SU-DHL-6 (cell line): ENCODE measurements around the gene ARMC3.

Experiments
- CTCF ChIP-seq: fragments of 200-600 bp; sonication (generic); IDR thresholded peaks from one replicate; pipeline ENCODE4 v1.5.1; 2017; ENCODE audit warnings: antibody characterized with exemption, mild to moderate bottlenecking, low read length, moderate library complexity; ENCODE audit not compliant: insufficient read depth, poor library complexity, severe bottlenecking
- EZH2phosphoT487 ChIP-seq: fragments of 200-600 bp; sonication (generic), shearing (Covaris generic); conservative IDR thresholded peaks from 2 replicates; pipeline ENCODE4 v1.6.1; 2018; ENCODE audit warnings: mild to moderate bottlenecking, antibody characterized with exemption, low read length, moderate library complexity, mixed read lengths

- TF ChIP-seq CTCF (no peak), EZH2phosphoT487 (no peak)
Measured at GRCh38 chr10:22997096-22997495, 69.2 kb downstream of the ARMC3 start.
